Spleen (tissue), 11 donors: ENCODE data around the gene BCKDK. TPM values are rescaled to one million over a fixed set of nuclear protein-coding genes. Genes with fewer than 3 reads are reported as not detected.
A peak's percentile ranks its signal among the peaks of the same experiment; 100 is the strongest.

Source experiments
- DNase-seq: peaks from one replicate; pipeline ENCODE4 v3.0.0-alpha.2; 2020
- H3K27ac ChIP-seq, 8 donors: fragments of 200-600 bp; sonication (generic) in 7 of 8; 1 replicate in 4 of 8; 2 replicates in 4 of 8; pipeline versions ENCODE4 v1.5.0 to v1.8.0; 2016 to 2021; ENCODE audit warnings: inconsistent platforms in 4 of 8, mild to moderate bottlenecking in 4 of 8, moderate library complexity in 1 of 8
- H3K27me3 ChIP-seq, 7 donors: fragments of 200-600 bp; sonication (generic) in 6 of 7; replicated peaks in 1 of 7; 1 replicate in 4 of 7; 2 replicates in 3 of 7; pipeline versions ENCODE4 v1.5.0 to v1.8.0; 2016 to 2021; ENCODE audit warnings: inconsistent platforms in 3 of 7, mild to moderate bottlenecking in 1 of 7
- H3K36me3 ChIP-seq, 6 donors: fragments of 200-600 bp; sonication (generic) in 5 of 6; 1 replicate in 4 of 6; 2 replicates in 2 of 6; pipeline versions ENCODE4 v1.5.0 to v1.8.0; 2016 to 2021; ENCODE audit warnings: inconsistent platforms in 2 of 6
- H3K4me1 ChIP-seq, 6 donors: fragments of 200-600 bp; sonication (generic) in 5 of 6; 1 replicate in 3 of 6; 2 replicates in 3 of 6; pipeline versions ENCODE4 v1.5.0 to v1.8.0; 2016 to 2021; ENCODE audit warnings: inconsistent platforms in 3 of 6
- H3K4me3 ChIP-seq, 8 donors: fragments of 200-600 bp; sonication (generic) in 7 of 8; 1 replicate in 4 of 8; 2 replicates in 4 of 8; pipeline versions ENCODE4 v1.5.0 to v1.8.0; 2016 to 2021; ENCODE audit warnings: inconsistent platforms in 4 of 8, mild to moderate bottlenecking in 4 of 8, moderate library complexity in 2 of 8
- H3K9me3 ChIP-seq, 8 donors: fragments of 200-600 bp; sonication (generic) in 7 of 8; 1 replicate in 4 of 8; 2 replicates in 4 of 8; pipeline versions ENCODE4 v1.5.0 to v1.8.0; 2016 to 2021; ENCODE audit warnings: inconsistent platforms in 4 of 8
- CTCF ChIP-seq, 11 experiments: fragments of 200-600 bp in 7 of 11; fragments of 450-650 bp in 4 of 11; sonication (generic) in 4 of 11; IDR thresholded peaks in 8 of 11; conservative IDR thresholded peaks in 3 of 11; 1 replicate in 7 of 11; 2 replicates in 4 of 11; pipeline versions ENCODE4 v1.4.0 to v1.8.0; 2016 to 2021; ENCODE audit warnings: antibody characterized with exemption in 11 of 11, inconsistent platforms in 4 of 11, mild to moderate bottlenecking in 1 of 11
- POLR2A ChIP-seq, 3 donors: fragments of 450-650 bp; IDR thresholded peaks; one replicate each; pipeline ENCODE4 v1.5.1; 2017; ENCODE audit warnings: antibody characterized with exemption in 3 of 3, mild to moderate bottlenecking in 1 of 3
- POLR2AphosphoS5 ChIP-seq, 3 donors: sonication (generic); formaldehyde crosslinking; IDR thresholded peaks; one replicate each; pipeline ENCODE4 v1.5.1; 2017; ENCODE audit warnings: antibody characterized with exemption in 3 of 3
- WGBS, 5 donors: extraction: QIAGEN DNeasy Blood & Tissue Kit in 3 of 5; methylation state at CpG; one replicate each; pipeline versions ENCODE4 v1.1.5 to v1.1.7; 2013 to 2018; 5-methylcytosine and 5-hydroxymethylcytosine counted together
- intact Hi-C: fragments of 100-400 bp; cut with DNase I; formaldehyde crosslinking; loops from one replicate; pipeline ENCODE4 v1.15.0; 2023; ENCODE audit warnings: low total_unique reads
- polyA plus RNA-seq, 3 donors: library from polyadenylated mRNA; stranded (reverse); fragments of 200-250 nt; gene quantifications; one replicate each; pipeline ENCODE4 v1.2.1, GENCODE V29; 2013
- total RNA-seq, 7 donors: library from RNA; depleted of rRNA in 3 of 7; stranded (reverse); fragments of >200 nt in 3 of 7; fragmentation: NEBNext Ultra II Directional in 4 of 7; extraction: Animal tissue kit (Norgen Biotek cat#: 25700) in 4 of 7; gene quantifications; one replicate each; pipeline versions ENCODE4 v1.1.0 to v1.2.1, GENCODE V29; 2016 to 2021
- donor health status: healthy with polysubstance abuse.
- donor health status: DM: no; HTN: no; CAD: no; lungs with moderate emphysema.
- donor health status: DM: no; HTN: no; CAD: no.
- donor health status: Bipolar disorder and iron deficiency.
- donor health status: healthy.
- donor health status: DM: no; HTN: no; CAD: no.
- donor health status: DM: yes; HTN: yes; CAD: no.

BCKDK gene
- total and polyA plus RNA-seq, 10 donors: 15.0 to 55.7 (median 39.0) TPM

GRCh38 chr16:31071861-31072260 lies 36.3 kb upstream of the BCKDK start:
- peaks cover 21 to 58% (median 41%) of the 10 kb centered on the region in 6 donors for H3K4me1 ChIP-seq
- TF ChIP-seq POLR2AphosphoS5 (IDR thresholded peaks at IDR 0.05): no peak
- TF ChIP-seq CTCF (IDR thresholded peaks at IDR 0.05 in 8 of 11, conservative IDR thresholded peaks at IDR 0.05 in 3 of 11): no peak
- TF ChIP-seq POLR2A (IDR thresholded peaks at IDR 0.05): no peak
- WGBS, 5 donors: 38 to 66% (median 49%) methylated on average over 4 of the region's 4 CpGs
- no peaks in the 10 kb centered on the region for H3K9me3 ChIP-seq
- H3K27ac ChIP-seq: peak overlapping the region; percentile 89 to 98 (median 94)
- intact Hi-C loops: no loop called here
- H3K36me3 ChIP-seq: peaks cover 0 to 13% (median 9%) of the 10 kb centered on the region in 6 donors
- peak overlapping the region in 5 of 8 donors; percentile 75 to 100 (median 95) for H3K4me3 ChIP-seq
- no peak for DNase-seq
- H3K27me3 ChIP-seq: no peaks in the 10 kb centered on the region

- intact Hi-C loops: no loop called here
- TF ChIP-seq POLR2AphosphoS5 (IDR thresholded peaks at IDR 0.05) (no peak), CTCF (IDR thresholded peaks at IDR 0.05 in 8 of 11, conservative IDR thresholded peaks at IDR 0.05 in 3 of 11) (no peak), POLR2A (IDR thresholded peaks at IDR 0.05) (no peak)
- DNase-seq: no peak
- peaks cover 21 to 57% (median 41%) of the 10 kb centered on the region in 6 donors for H3K4me1 ChIP-seq
- peaks cover 0 to 21% (median 16%) of the 10 kb centered on the region in 6 donors for H3K36me3 ChIP-seq
- H3K27ac ChIP-seq: peak overlapping the region; percentile 89 to 98 (median 94)
- H3K4me3 ChIP-seq: peak overlapping the region; percentile 75 to 100 (median 96)
- H3K27me3 ChIP-seq: no peaks in the 10 kb centered on the region
- WGBS, 5 donors: 1 to 7% (median 4%) methylated on average over 27 of the region's 27 CpGs
- no peaks in the 10 kb centered on the region for H3K9me3 ChIP-seq
Measured at GRCh38 chr16:31072540-31073141, 35.5 kb upstream of the BCKDK start.

GRCh38 chr16:31073142-31073969 lies 34.8 kb upstream of the BCKDK start:
- intact Hi-C loops: no loop called here
- WGBS, 5 donors: 0 to 1% (median 0%) methylated on average over 43 to 83 of the region's 83 CpGs
- Histone ChIP-seq H3K9me3 (no peaks in the 10 kb centered on the region), H3K27ac (peak overlapping the region; percentile 89 to 98 (median 94)), H3K4me3 (peak overlapping the region; percentile 75 to 100 (median 96)), H3K36me3 (peaks cover 0 to 28% (median 24%) of the 10 kb centered on the region in 6 donors), H3K27me3 (no peaks in the 10 kb centered on the region), H3K4me1 (peaks cover 21 to 63% (median 41%) of the 10 kb centered on the region in 6 donors)
- peak; percentile 97 for DNase-seq
- TF ChIP-seq CTCF (IDR thresholded peaks at IDR 0.05 in 8 of 11, conservative IDR thresholded peaks at IDR 0.05 in 3 of 11) (peak in 2 of 11 experiments; percentile 9 to 25), POLR2A (IDR thresholded peaks at IDR 0.05) (no peak), POLR2AphosphoS5 (IDR thresholded peaks at IDR 0.05) (peak in 1 of 3 donors; percentile 67)
